NB4 (cell line): ENCODE data around the gene BICRAL.

Experiments used
- DNase-seq: peaks from one replicate; pipeline ENCODE4 v3.0.0; 2010; ENCODE audit warnings: low read depth
- H3K4me3 ChIP-seq: one replicate; pipeline ENCODE4 v1.5.1; 2011; ENCODE audit warnings: mild to moderate bottlenecking, low read depth, low read length, moderate library complexity
- MAX ChIP-seq: IDR thresholded peaks from 2 replicates; pipeline ENCODE4 v1.6.1; 2011; ENCODE audit warnings: low read depth, low read length
- MYC ChIP-seq: IDR thresholded peaks from 2 replicates; pipeline ENCODE4 v1.6.1; 2011; ENCODE audit warnings: low read depth, low read length
- POLR2A ChIP-seq: IDR thresholded peaks from 2 replicates; pipeline ENCODE4 v1.6.1; 2011; ENCODE audit warnings: mild to moderate bottlenecking; ENCODE audit not compliant: insufficient read length; ENCODE audit errors: extremely low read depth
- TF ChIP-seq, protein P1 (sequence below): IDR thresholded peaks from one replicate; pipeline ENCODE4 v1.5.1; 2012; ENCODE audit warnings: low read depth, low read length

BICRAL gene

GRCh38 chr6:42751055-42751454 lies 30.8 kb upstream of the BICRAL start:
- DNase-seq: peak; percentile 26
- TF ChIP-seq MYC: no peak
- TF ChIP-seq, protein P1, sequence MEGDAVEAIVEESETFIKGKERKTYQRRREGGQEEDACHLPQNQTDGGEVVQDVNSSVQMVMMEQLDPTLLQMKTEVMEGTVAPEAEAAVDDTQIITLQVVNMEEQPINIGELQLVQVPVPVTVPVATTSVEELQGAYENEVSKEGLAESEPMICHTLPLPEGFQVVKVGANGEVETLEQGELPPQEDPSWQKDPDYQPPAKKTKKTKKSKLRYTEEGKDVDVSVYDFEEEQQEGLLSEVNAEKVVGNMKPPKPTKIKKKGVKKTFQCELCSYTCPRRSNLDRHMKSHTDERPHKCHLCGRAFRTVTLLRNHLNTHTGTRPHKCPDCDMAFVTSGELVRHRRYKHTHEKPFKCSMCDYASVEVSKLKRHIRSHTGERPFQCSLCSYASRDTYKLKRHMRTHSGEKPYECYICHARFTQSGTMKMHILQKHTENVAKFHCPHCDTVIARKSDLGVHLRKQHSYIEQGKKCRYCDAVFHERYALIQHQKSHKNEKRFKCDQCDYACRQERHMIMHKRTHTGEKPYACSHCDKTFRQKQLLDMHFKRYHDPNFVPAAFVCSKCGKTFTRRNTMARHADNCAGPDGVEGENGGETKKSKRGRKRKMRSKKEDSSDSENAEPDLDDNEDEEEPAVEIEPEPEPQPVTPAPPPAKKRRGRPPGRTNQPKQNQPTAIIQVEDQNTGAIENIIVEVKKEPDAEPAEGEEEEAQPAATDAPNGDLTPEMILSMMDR: no peak
- TF ChIP-seq POLR2A: no peak
- no peak for TF ChIP-seq MAX
- H3K4me3 ChIP-seq: no peak overlapping the region

- DNase-seq: no peak
- TF ChIP-seq POLR2A: no peak
- TF ChIP-seq MAX: no peak
- no peak for TF ChIP-seq MYC
- TF ChIP-seq, protein P1: no peak
- H3K4me3 ChIP-seq: no peak overlapping the region
These were observed 27.1 kb upstream of the BICRAL start for GRCh38 chr6:42754759-42755158.

- H3K4me3 ChIP-seq: no peak overlapping the region
- DNase-seq: no peak
- TF ChIP-seq MYC: no peak
- TF ChIP-seq, protein P1: no peak
- no peak for TF ChIP-seq MAX
- no peak for TF ChIP-seq POLR2A
These were observed 25.1 kb upstream of the BICRAL start for GRCh38 chr6:42756722-42757121.

DNA sequence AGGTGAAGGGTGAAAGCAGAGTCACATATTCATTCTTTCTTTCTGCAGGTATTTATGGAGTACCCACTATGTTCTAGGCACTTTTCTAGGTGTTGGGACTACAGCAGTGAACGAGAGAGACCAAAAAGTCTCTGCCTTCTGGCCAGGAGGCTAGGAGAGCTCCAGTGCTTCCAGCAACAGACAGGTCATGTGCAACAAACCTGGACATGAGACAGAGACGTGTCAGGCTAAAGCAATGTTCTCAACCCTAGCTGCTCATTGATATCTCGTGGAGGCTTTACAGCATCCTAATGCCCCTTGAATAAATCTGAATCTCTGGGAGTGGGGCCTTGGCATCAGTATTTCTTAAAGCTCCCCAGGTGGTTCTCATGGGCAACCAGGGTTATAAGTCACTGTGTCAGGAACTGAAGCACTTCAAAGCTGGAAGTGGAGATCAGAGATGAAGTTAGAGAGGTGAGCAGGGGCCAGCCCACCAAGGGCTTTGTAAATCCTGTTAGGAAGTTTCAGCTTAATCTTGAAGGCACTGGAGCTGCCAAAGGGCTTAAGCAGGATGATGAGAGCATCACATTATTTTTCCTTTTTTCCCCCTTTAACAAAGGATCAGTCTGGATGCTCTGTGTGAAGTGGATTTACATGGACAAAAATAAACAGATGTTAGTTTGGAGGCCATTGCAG lies 23.0 kb upstream of the BICRAL start:
- no peak overlapping the region for H3K4me3 ChIP-seq
- TF ChIP-seq MAX: no peak
- no peak for TF ChIP-seq POLR2A
- TF ChIP-seq, protein P1: no peak
- no peak for TF ChIP-seq MYC
- no peak for DNase-seq

DNA sequence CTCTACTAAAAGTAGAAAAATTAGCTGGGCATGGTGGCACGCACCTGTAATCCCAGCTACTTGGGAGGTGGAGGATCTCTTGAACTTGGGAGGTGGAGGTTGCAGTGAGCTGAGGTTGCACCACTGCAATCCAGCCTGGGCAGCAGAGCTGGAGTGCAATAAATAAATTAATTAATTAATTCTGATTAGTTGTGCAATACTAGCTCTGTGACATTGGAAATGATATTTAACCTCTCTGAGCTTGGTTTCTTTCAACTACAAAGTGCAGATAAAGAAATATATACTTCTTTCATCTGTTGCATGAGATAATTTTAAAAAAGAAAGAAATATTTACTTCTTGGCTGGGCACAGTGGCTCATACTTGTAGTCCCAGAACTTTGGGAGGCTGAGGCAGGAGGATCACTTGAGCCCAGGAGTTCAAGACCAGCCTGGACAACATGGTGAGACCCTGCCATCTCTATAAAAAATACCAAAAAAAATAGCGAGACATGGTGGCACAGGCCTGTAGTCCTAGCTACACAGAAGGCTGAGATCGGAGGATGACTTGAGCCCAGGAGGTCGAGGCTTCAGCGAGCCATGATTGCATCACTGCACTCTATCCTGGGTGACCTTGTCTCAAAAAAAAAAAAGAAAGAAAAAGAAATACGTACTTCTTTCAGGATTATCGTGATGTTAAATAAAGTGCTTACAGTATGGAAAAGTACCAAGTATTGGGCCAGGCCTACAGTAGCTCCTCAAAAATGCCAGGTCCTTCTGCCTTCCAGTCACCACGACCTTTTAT lies 20.4 kb upstream of the BICRAL start:
- no peak overlapping the region for H3K4me3 ChIP-seq
- DNase-seq: no peak
- TF ChIP-seq MAX (no peak), POLR2A (no peak), MYC (no peak)
- TF ChIP-seq, protein P1: no peak
